ENCODE data around the gene MRPS2. TPM values are rescaled to one million over a fixed set of nuclear protein-coding genes. Genes with fewer than 3 reads are reported as not detected.

Gene MRPS2
- total RNA-seq, 1 experiment from 2014 or later: 62.4 TPM

DNA sequence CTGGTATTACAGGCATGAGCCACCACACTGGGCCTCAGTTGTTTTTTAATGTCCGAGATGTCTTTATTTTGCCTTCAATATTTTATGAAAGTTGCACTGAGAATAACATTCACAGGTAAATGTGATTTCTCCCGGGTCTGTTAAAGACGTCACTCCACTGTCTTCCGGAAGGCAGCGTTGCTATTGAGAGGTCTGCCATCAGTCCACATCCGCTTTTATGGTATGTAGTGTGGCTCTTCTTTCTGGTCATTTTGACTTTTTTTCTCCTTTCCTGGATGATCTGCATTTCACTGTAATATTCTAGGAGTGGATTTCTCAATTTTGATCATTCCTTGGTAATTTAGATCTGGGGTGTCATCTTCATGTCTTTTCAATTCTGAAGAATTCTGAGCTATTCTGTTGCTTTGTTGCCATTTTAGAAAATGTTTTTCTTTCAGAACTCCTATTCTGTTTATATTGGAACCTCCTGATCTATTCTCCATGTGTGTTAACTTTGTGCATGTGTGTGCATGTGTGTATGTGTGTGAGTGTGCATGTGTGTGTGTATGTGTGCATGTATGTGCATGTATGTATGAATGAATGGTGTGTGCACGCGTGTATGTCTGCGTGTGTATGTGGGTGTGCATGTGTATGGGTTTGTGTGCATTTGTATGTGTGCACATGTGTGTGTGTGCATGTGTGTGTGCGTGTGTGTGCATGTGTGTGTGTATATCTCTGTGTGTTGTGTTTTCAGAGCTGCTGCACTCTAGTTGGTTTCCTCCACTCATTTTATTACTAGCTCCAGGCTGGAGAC, 18.9 kb downstream of the MRPS2 start:
- CTCF ChIA-PET: no interaction called here
- intact Hi-C loops (cut with micrococcal nuclease): no loop called here
- no peaks in the 10 kb centered on the region for H3K79me2 ChIP-seq (ENCODE audit: low read length)
- no peaks in the 10 kb centered on the region for H3K9me3 ChIP-seq (ENCODE audit: low read length)
- H3K4me1 ChIP-seq (ENCODE audit: insufficient read depth, low read length): no peaks in the 10 kb centered on the region
- ATAC-seq (no peak), DNase-seq (no peak)
- no peaks in the 10 kb centered on the region for H3K36me3 ChIP-seq (ENCODE audit: low read depth, low read length)
- no peaks in the 10 kb centered on the region for H3K9me2 ChIP-seq (replicated peaks; ENCODE audit: low read length)
- BruUV-seq (replicated peaks): no TSS peak
- no peak overlapping the region for H3K27ac ChIP-seq (ENCODE audit: low read length)
- H3K9ac ChIP-seq (ENCODE audit: low read length): no peak overlapping the region
- H3K27me3 ChIP-seq (ENCODE audit: low read length): no peaks in the 10 kb centered on the region
- no peak overlapping the region for H2AFZ ChIP-seq (ENCODE audit: low read length)
- H3F3A ChIP-seq (ENCODE audit: low read length, unreplicated experiment): no peaks in the 10 kb centered on the region
- H3K4me3 ChIP-seq (ENCODE audit: low read length): no peak overlapping the region
- no peaks in the 10 kb centered on the region for H4K20me1 ChIP-seq (ENCODE audit: low read length)
- POLR2A ChIA-PET (ENCODE audit: unreplicated experiment): no interaction called here
- H3K4me2 ChIP-seq (ENCODE audit: low read length): no peak overlapping the region
- no peak for TF ChIP-seq EZH2phosphoT487 (IDR thresholded peaks at IDR 0.05; ENCODE audit: borderline replicate concordance, low read length)
- no peak for TF ChIP-seq EZH2 (IDR thresholded peaks at IDR 0.05; ENCODE audit: low read length, unreplicated experiment)
- TF ChIP-seq, protein P1, sequence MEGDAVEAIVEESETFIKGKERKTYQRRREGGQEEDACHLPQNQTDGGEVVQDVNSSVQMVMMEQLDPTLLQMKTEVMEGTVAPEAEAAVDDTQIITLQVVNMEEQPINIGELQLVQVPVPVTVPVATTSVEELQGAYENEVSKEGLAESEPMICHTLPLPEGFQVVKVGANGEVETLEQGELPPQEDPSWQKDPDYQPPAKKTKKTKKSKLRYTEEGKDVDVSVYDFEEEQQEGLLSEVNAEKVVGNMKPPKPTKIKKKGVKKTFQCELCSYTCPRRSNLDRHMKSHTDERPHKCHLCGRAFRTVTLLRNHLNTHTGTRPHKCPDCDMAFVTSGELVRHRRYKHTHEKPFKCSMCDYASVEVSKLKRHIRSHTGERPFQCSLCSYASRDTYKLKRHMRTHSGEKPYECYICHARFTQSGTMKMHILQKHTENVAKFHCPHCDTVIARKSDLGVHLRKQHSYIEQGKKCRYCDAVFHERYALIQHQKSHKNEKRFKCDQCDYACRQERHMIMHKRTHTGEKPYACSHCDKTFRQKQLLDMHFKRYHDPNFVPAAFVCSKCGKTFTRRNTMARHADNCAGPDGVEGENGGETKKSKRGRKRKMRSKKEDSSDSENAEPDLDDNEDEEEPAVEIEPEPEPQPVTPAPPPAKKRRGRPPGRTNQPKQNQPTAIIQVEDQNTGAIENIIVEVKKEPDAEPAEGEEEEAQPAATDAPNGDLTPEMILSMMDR (conservative IDR thresholded peaks at IDR 0.05; ENCODE audit: low read depth, low read length): no peak

DNA sequence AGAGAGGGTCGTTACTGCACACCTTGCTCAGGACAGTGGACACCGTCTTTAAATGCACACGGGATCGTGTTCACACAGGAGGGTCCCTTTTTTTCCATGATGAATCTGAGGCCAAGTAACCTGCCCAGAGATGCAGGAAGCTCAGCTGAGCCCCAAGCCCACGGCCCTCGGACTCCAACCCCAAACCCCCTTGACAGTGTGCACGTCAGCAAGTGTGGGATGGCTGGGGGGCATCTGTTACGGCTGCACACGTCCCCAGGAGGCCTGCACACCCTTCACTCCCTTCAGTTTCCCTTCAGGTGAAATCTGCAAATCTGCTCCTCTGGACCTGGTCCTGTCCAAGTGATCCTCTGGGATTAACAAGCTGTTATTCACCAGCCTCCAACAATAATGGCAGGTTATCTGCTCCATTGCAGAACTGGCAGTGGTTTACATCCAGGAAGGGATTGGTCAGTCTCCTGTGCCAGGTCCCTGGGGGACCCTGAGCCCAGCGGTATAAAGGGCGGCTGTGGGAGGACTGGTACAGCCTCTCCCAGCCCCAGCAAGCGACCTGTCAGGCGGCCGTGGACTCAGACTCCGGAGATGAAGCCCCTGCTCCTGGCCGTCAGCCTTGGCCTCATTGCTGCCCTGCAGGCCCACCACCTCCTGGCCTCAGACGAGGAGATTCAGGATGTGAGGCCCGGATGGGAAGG, 20.6 kb downstream of the MRPS2 start, which contains the start of gene LCN1:
TSS of gene LCN1 (plus strand) at position 525 of the 692 bp plus-strand sequence. CDS start at position 583, 58 bp downstream.
- Histone ChIP-seq H3K9me2 (replicated peaks; ENCODE audit: low read length) (no peaks in the 10 kb centered on the region), H3K4me1 (ENCODE audit: insufficient read depth, low read length) (no peaks in the 10 kb centered on the region), H3K79me2 (ENCODE audit: low read length) (no peaks in the 10 kb centered on the region), H3K27me3 (ENCODE audit: low read length) (no peaks in the 10 kb centered on the region), H3K4me3 (ENCODE audit: low read length) (no peak within 1 kb of the TSS), H3K9ac (ENCODE audit: low read length) (no peak within 1 kb of the TSS), H3K4me2 (ENCODE audit: low read length) (no peak within 1 kb of the TSS), H3F3A (ENCODE audit: low read length, unreplicated experiment) (no peaks in the 10 kb centered on the region), H2AFZ (ENCODE audit: low read length) (no peak within 1 kb of the TSS), H3K36me3 (ENCODE audit: low read depth, low read length) (no peaks in the 10 kb centered on the region), H4K20me1 (ENCODE audit: low read length) (no peaks in the 10 kb centered on the region), H3K9me3 (ENCODE audit: low read length) (no peaks in the 10 kb centered on the region), H3K27ac (ENCODE audit: low read length) (no peak within 1 kb of the TSS)
- no peak for DNase-seq
- ATAC-seq: no peak
- intact Hi-C loops (cut with micrococcal nuclease): no loop called here
- TF ChIP-seq, protein P1 (conservative IDR thresholded peaks at IDR 0.05; ENCODE audit: low read depth, low read length): no peak
- TF ChIP-seq EZH2 (IDR thresholded peaks at IDR 0.05; ENCODE audit: low read length, unreplicated experiment) (no peak), EZH2phosphoT487 (IDR thresholded peaks at IDR 0.05; ENCODE audit: borderline replicate concordance, low read length) (no peak)
- BruUV-seq (replicated peaks): no TSS peak
- ChIA-PET POLR2A (ENCODE audit: unreplicated experiment) (no interaction called here), CTCF (no interaction called here)
